Endothelial cell of umbilical vein (primary cell): ENCODE results near the gene S100A9. TPM values are rescaled to one million over a fixed set of nuclear protein-coding genes. Genes with fewer than 3 reads are reported as not detected.

Experiments
- BruUV-seq: library from RNA; stranded (reverse); fragments of 400-500 nt; replicated peaks from 2 replicates; lab custom pipeline; 2021; lab: Mats Ljungman, UMichigan
- CTCF ChIA-PET: fragments of 300-600, 350-600 bp; sonication (Branson Sonifier 250); formaldehyde crosslinking; loops from one replicate; lab custom pipeline; 2021; ENCODE audit warnings: antibody characterized with exemption, inconsistent platforms; lab: Charles Lee
- POLR2A ChIA-PET: fragments of 300-600, 350-600 bp; sonication (Branson Sonifier 250); formaldehyde crosslinking; loops from one replicate; lab custom pipeline; 2021; ENCODE audit warnings: antibody characterized with exemption, inconsistent platforms; lab: Charles Lee
- DNase-seq: peaks from one replicate; pipeline ENCODE4 v3.0.0-alpha.2; 2011; ENCODE audit warnings: low read depth, low spot score
- FAIRE-seq: peaks from 2 replicates; lab custom pipeline; 2011; peaks lifted over from hg19 to GRCh38; lab: Jason Lieb, UNC
- H2AFZ ChIP-seq: 2 replicates; pipeline ENCODE4 v1.6.0; 2012; ENCODE audit warnings: low read depth, low read length, control low read depth, inconsistent platforms
- H3K27ac ChIP-seq: 2 replicates; pipeline ENCODE4 v1.5.1; 2011; ENCODE audit warnings: low read depth, mild to moderate bottlenecking, control low read depth, low read length, moderate library complexity; ENCODE audit not compliant: insufficient read depth
- H3K27me3 ChIP-seq, 2 experiments: 2 replicates each; pipeline versions ENCODE4 v1.6.0 to v1.6.1; 2011; ENCODE audit warnings: low read length in 2 of 2, mixed read lengths in 1 of 2; ENCODE audit not compliant: control insufficient read depth in 2 of 2, insufficient read depth in 2 of 2
- H3K36me3 ChIP-seq, 2 experiments: 2 replicates in 1 of 2; 3 replicates in 1 of 2; pipeline ENCODE4 v1.5.1; 2011; ENCODE audit warnings: low read length in 2 of 2, mild to moderate bottlenecking in 1 of 2, moderate library complexity in 1 of 2; ENCODE audit not compliant: control insufficient read depth in 2 of 2, insufficient read depth in 2 of 2; ENCODE audit errors: extremely low read depth in 1 of 2
- H3K4me1 ChIP-seq: 3 replicates; pipeline ENCODE4 v1.5.1; 2011; ENCODE audit warnings: mild to moderate bottlenecking, low read length; ENCODE audit not compliant: control insufficient read depth, insufficient read depth; ENCODE audit errors: extremely low read depth
- H3K4me2 ChIP-seq: 2 replicates; pipeline ENCODE4 v1.6.1; 2011; ENCODE audit warnings: low read length, control low read depth, mixed read lengths; ENCODE audit not compliant: insufficient read depth
- H3K4me3 ChIP-seq, 3 experiments: fragments of 200-600 bp in 1 of 3; sonication (generic), shearing (Covaris generic) in 1 of 3; replicated peaks in 1 of 3; 2 replicates each; pipeline ENCODE4 v1.5.1; 2011 to 2016; ENCODE audit warnings: control low read depth in 3 of 3, low read length in 3 of 3, mild to moderate bottlenecking in 2 of 3, inconsistent platforms in 1 of 3, low read depth in 1 of 3, moderate library complexity in 1 of 3; ENCODE audit not compliant: insufficient read depth in 1 of 3
- H3K79me2 ChIP-seq: 2 replicates; pipeline ENCODE4 v1.6.0; 2012; ENCODE audit warnings: low read length, inconsistent platforms; ENCODE audit not compliant: control insufficient read depth, insufficient read depth
- H3K9ac ChIP-seq: replicated peaks from 2 replicates; pipeline ENCODE3; 2011; ENCODE audit warnings: low read length, control low read depth; ENCODE audit not compliant: insufficient read depth; ENCODE audit errors: extremely low read depth
- H3K9me1 ChIP-seq: replicated peaks from 3 replicates; pipeline ENCODE4 v1.6.0; 2011; ENCODE audit warnings: mild to moderate bottlenecking, low read length; ENCODE audit not compliant: control insufficient read depth, insufficient read depth; ENCODE audit errors: extremely low read depth
- H3K9me3 ChIP-seq: replicated peaks from 2 replicates; pipeline ENCODE4 v1.5.1; 2012; ENCODE audit warnings: low read length, inconsistent platforms; ENCODE audit not compliant: control insufficient read depth, insufficient read depth
- H4K20me1 ChIP-seq: replicated peaks from 2 replicates; pipeline ENCODE3; 2011; ENCODE audit warnings: mild to moderate bottlenecking, low read length; ENCODE audit not compliant: control insufficient read depth, insufficient read depth; ENCODE audit errors: extremely low read depth
- CTCF ChIP-seq, 2 donors: IDR thresholded peaks; 1 replicate in 1 of 2; 2 replicates in 1 of 2; pipeline ENCODE4 v1.5.1; 2011; ENCODE audit warnings: low read length in 2 of 2, mild to moderate bottlenecking in 2 of 2, moderate library complexity in 2 of 2, control low read depth in 1 of 2, inconsistent platforms in 1 of 2, low read depth in 1 of 2; ENCODE audit not compliant: insufficient read depth in 1 of 2; ENCODE audit errors: extremely low read depth in 1 of 2
- EZH2 ChIP-seq: IDR thresholded peaks from 2 replicates; pipeline ENCODE4 v1.6.1; 2012; ENCODE audit warnings: borderline replicate concordance, low read depth, mild to moderate bottlenecking, moderate library complexity, low read length, inconsistent platforms; ENCODE audit not compliant: severe bottlenecking
- FOS ChIP-seq: IDR thresholded peaks from 2 replicates; pipeline ENCODE4 v1.6.1; 2011; ENCODE audit warnings: mild to moderate bottlenecking, low read length, moderate library complexity, borderline replicate concordance; ENCODE audit not compliant: insufficient read depth
- GATA2 ChIP-seq: IDR thresholded peaks from 2 replicates; pipeline ENCODE4 v1.7.0; 2011; ENCODE audit warnings: low read depth, mild to moderate bottlenecking, moderate library complexity, mixed read lengths, low read length; ENCODE audit not compliant: insufficient read length, insufficient read depth
- JUN ChIP-seq: IDR thresholded peaks from 2 replicates; pipeline ENCODE4 v1.6.1; 2011; ENCODE audit warnings: borderline replicate concordance, low read depth; ENCODE audit not compliant: insufficient read length, insufficient read depth
- MAX ChIP-seq: IDR thresholded peaks from 2 replicates; pipeline ENCODE4 v1.6.1; 2011; ENCODE audit not compliant: insufficient read depth, insufficient read length
- MYC ChIP-seq: IDR thresholded peaks from one replicate; pipeline ENCODE4 v1.6.1; 2011; ENCODE audit warnings: mild to moderate bottlenecking, low read depth, low read length
- POLR2A ChIP-seq: IDR thresholded peaks from 2 replicates; pipeline ENCODE4 v1.6.1; 2012; ENCODE audit warnings: low read depth, mild to moderate bottlenecking, control low read depth, low read length
- POLR2AphosphoS5 ChIP-seq: IDR thresholded peaks from 2 replicates; pipeline ENCODE4 v1.6.1; 2012; ENCODE audit warnings: low read depth, mild to moderate bottlenecking, control low read depth, low read length, moderate library complexity; ENCODE audit not compliant: insufficient read depth
- dilution Hi-C: fragments of 300-500 bp; cut with MboI; formaldehyde crosslinking; loops from one replicate; pipeline ENCODE4 v1.15.0; 2019; ENCODE audit warnings: low sequenced_read_pairs; ENCODE audit not compliant: extremely low pct_ligation_motif_present
- intact Hi-C: fragments of 100-400 bp; cut with micrococcal nuclease; formaldehyde crosslinking; loops from one replicate; pipeline ENCODE4 v1.10.0; 2022
- polyA plus RNA-seq, 4 experiments: library from polyadenylated mRNA; depleted of rRNA in 3 of 4; stranded (reverse) in 3 of 4; unstranded in 1 of 4; fragments of >200 nt; gene quantifications; 2 replicates each; pipeline versions ENCODE4 v1.2.1 to v1.2.3, GENCODE V29; 2011 to 2012; ENCODE audit warnings: missing spikeins in 1 of 4
- total RNA-seq: library from RNA; stranded (reverse); gene quantifications from 2 replicates; pipeline ENCODE4 v1.2.3, GENCODE V29; 2021

Gene S100A9
- total and polyA plus RNA-seq, 2 donors (not counting 3 experiments of a cell fraction or from before 2014, with no cell fraction given): not detected

GRCh38 chr1:153387001-153387400, 29.3 kb downstream of the S100A9 start:
- H2AFZ ChIP-seq: no peak overlapping the region
- no peak overlapping the region for H3K27ac ChIP-seq
- ChIA-PET POLR2A (no interaction called here), CTCF (no interaction called here)
- H3K36me3 ChIP-seq: no peaks in the 10 kb centered on the region
- H4K20me1 ChIP-seq: no peaks in the 10 kb centered on the region
- TF ChIP-seq CTCF (IDR thresholded peaks at IDR 0.05; ENCODE audit: extremely low read depth in 1 of 2, insufficient read depth in 1 of 2, low read depth in 1 of 2, low read length in 2 of 2) (no peak), MYC (no peak), GATA2 (no peak), EZH2 (no peak), JUN (no peak), FOS (no peak), MAX (no peak), POLR2AphosphoS5 (no peak), POLR2A (no peak)
- H3K4me3 ChIP-seq: no peak overlapping the region
- H3K4me1 ChIP-seq: no peaks in the 10 kb centered on the region
- no peaks in the 10 kb centered on the region for H3K9me3 ChIP-seq
- no peaks in the 10 kb centered on the region for H3K27me3 ChIP-seq
- no peaks in the 10 kb centered on the region for H3K9me1 ChIP-seq
- dilution Hi-C loops (no loop called here), intact Hi-C loops (no loop called here)
- no peak for FAIRE-seq
- no peak for DNase-seq
- no peak overlapping the region for H3K4me2 ChIP-seq
- H3K9ac ChIP-seq: no peak overlapping the region
- H3K79me2 ChIP-seq: no peaks in the 10 kb centered on the region
- no TSS peak for BruUV-seq
